Measurements from ENCODE around the gene AHNAK.
"Not testable (repeated sequence)": the region's sequence is repeated elsewhere in the genome, so short reads cannot be mapped to it uniquely, and the experiment has no call there.

Gene AHNAK

DNA sequence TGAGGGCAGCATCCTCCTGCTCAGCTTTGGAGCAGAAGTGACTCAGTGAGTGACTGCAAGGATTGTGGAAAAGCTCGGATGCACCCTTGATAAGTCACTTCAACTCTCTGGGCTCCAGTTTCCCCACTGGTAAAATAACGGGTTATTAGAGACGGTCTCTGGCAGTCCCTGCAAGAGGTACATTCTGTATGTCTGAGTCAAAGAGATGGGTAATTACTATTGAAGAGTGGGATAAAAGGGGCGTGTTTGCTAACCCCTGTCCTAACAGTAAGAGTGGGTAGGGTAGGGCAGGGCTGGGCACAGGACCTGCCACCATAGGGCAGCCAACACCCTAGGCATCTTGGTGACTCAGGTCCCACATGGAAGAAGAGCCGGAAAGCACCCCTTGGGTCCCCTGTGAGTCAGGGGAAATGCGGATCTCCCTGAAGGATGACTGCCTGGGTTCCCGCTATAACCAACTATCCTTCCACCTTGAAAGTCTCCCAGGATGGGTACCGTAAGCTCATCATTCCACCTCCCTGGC lies 7.3 kb upstream of the AHNAK start:
- DNase-seq (ENCODE audit: low read depth in 3 of 3) = no peak

DNA sequence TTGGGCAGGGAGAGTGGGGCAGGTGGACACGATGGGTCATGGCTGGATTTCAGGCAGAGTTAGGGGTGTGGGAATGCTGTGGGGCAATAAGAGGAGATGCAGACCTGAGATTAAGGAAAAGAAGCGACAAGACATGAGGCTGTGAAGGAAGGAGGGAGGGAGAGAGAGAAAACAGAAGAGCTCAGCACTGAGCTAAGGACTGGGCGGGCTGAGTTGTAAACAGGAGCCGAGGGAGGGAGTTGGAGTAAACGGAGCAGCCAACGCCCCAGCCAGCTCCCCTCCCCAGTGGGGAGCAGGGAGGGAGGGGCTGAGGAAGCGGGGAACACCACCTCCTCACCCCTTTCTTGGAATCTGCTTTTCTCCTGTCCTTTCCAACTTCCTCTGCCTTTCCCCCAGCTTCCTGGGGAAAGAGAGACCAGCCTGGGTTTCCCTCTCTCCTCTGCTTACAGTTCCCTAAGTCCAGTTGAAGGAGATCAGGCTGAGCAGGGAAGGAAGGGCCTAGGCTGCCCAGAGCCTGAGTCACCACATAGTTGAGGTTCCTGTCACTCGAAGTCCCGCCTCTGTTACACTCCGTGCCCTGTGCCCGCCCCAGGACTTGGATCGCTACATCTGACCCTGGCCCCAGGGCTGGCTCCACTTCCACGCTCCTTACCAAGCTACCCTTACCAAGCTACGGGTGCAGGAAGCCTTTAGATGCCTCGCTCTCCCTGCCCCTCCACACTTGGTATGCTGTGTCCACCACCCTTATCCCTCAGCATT lies 6.7 kb upstream of the AHNAK start:
- no peak for DNase-seq (ENCODE audit: low read depth in 3 of 3)

DNA sequence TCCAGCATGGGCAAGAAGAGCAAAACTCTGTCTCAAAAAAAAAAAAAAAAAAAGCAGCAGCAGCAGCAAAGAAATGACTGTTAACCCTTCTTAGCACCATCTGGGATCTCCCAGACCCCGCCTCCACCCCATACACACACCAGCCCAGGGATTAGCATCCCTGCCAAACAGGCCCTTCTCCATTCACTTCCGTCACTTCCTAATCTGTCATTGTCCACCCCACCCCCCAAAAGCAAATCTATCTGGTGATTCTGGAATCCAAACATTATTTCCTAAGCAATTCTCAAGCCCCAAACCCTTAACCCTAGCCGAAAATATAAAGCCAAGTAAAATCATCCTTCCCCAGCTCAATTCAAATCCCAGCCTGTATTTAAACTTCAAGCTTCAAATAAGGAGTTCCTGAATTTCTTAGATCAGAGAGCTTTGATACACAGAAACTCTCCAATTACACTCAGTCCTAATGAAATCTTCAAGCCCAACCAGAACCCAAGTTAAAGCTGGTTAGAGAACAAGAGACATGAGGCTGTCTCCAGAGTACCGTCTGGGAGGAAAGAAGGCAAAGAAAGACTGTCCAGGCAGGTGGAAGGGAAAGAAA lies 6.0 kb upstream of the AHNAK start:
- DNase-seq (ENCODE audit: low read depth in 3 of 3) = no peak

DNA sequence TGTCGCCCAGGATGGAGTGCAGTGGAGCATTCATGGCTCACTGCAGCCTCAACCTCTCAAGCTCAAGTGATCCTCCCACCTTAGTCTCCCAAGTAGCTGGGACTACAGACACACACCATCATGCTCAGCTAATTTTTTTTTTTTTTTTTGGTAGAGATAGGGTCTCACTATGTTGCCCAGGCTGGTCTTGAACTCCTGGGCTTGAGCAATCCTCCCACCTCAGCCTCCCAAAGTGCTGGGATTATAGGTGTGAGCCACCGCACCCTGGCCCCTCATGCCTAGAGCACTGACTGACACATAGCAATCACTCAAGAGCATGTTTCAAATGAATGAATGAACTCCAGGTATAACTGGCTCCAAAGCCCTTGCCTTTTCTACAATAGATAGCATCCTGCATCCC lies 3.9 kb upstream of the AHNAK start:
- DNase-seq (ENCODE audit: low read depth in 3 of 3) = not testable (repeated sequence)

- DNase-seq (ENCODE audit: low read depth in 3 of 3) = no peak
These were observed 2.1 kb upstream of the AHNAK start for GRCh38 chr11:62548545-62549335.

DNA sequence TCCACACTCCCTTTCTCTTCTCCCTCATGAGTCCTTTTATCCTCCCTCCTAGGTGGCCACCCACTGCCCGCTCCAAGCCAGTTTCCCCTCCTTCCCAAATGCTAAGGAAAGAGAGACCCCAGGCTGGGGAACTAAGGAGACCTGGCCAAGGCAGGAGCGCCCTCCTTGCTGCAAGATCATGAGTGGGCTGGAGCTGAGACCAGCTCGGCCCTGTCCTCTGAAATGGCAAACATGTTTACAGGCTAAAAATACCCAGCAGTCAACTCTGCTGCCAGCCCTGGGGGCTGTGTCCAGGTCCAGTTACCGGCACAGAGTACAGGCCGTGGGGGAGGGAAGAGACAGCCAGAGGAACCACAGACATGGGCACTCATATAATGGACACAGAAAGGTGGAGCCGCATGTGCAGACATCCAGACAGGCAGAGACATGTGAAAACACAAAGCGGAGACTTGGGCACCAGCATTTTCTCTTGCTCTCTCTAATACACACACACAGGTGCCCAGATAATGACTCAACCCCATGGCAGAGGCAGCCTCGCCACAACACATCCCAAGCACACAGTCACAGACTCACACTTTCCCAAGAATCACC lies 1.2 kb upstream of the AHNAK start:
- no peak for DNase-seq (ENCODE audit: low read depth in 3 of 3)

DNA sequence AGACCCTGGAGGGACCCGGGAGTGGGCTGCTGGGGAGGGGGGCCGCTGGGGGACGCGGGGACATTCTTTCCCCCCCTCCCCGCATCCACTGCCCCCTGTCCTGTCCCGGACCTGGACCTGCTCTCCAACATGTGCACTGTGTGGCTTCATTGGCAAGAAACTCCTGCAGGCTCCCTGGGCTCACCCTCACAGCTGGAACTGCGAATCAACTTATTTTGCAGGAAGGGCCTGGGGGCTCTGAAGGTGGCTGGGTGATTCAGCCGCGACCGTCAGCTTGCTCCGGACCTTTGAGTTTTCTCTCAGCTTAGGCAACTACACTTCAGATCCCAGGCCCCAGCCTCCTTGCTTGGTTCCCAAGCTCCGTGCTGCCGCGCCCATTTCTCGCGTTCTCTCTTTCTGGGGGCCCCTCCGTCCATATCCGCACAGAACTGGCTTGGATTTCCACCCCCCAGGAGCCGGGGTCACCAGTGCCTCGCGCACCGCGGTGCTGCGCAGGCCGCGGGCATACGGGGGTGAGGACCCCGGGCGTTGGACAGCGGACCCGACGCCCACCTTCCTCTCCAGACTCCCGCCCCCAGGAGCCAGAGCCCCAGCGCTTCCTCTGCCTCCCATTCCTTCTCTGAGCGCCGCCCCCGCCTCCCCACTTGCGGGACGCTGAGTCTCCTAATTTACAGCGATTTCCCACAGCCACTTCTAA lies 471 bp upstream of the AHNAK start:
- DNase-seq (ENCODE audit: low read depth in 3 of 3) = no peak

GRCh38 chr11:62545437-62546243 lies 966 bp downstream of the AHNAK start:
- DNase-seq (ENCODE audit: low read depth in 3 of 3) = peak in 1 of 3 experiments; percentile 69

DNA sequence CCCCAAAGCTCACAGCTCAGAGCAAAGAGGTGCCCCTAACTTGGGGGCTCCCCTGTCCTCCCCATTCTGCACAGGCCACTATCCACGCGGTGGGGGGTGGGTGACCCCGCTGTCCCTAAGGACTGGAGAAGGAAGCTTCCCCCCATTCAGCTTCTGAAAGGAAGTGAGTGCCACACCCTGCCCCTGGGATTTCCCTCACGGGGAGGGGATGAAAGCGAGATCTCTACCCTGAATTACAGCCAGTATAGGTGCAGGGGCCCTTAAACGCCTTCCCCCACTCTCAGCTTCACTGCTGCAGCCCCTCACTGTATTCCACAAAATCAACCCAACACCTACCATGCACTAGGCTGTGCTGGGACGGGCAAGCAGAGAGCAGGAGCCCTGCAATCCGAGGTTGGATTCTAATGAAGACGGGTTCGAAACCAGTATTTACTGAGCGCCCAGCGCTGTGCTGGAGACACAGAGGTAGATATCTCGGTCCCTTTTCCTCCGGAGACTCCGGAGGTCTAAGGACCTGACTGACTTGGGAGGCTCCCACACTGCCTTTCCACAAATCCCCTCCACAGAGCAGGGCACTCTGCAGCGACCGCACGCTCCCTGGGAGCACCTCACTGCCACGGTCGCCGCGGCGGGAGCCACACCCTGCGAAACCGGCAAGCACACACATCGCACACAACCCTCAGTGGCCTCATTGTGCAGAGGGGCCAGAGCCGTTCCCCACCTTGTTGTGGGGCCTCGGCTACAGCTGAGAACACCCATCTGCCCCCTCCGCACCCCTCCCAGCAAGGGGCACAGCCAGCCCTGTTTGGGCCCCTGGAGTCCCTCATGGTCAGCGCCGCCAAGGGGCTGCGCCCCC lies 1.8 kb downstream of the AHNAK start:
- peak in 1 of 3 experiments; percentile 29 for DNase-seq (ENCODE audit: low read depth in 3 of 3)

DNA sequence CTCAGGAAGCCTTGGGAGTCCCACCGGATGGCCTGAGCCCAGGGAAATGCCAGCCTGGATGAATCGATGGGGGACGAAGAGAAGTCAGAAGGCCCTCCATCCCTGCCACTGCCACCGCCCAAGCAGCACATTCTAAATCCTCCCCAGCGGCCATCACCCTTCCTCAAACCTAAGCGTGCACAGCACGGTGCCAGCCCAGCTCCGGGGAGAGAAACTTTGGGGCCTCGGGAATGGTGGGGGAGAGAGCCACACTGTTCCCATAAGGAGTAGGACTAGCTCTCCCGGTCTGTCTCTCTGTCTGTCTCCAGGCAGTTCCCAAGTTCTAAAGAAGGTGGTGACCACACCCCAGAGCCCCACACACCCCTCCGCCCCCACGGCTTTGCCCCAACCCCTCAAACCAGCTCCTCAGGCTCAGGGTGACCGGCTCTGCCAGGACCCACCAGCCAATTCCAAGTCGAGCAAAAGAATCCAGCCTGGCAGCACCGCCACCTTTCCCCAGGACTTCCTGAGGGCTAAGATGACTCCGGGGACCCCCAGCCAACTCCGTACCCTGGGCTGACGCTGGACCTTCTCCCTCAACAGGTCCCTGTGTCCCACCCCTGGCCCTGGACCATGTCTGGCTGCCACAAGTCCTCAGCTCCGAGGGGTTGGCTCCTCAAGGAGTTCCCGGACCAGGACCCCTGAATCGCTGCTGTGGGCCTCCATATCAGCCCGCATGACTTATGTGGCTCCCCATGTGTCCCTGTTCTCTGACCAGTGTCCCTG lies 2.7 kb downstream of the AHNAK start:
- no peak for DNase-seq (ENCODE audit: low read depth in 3 of 3)

DNA sequence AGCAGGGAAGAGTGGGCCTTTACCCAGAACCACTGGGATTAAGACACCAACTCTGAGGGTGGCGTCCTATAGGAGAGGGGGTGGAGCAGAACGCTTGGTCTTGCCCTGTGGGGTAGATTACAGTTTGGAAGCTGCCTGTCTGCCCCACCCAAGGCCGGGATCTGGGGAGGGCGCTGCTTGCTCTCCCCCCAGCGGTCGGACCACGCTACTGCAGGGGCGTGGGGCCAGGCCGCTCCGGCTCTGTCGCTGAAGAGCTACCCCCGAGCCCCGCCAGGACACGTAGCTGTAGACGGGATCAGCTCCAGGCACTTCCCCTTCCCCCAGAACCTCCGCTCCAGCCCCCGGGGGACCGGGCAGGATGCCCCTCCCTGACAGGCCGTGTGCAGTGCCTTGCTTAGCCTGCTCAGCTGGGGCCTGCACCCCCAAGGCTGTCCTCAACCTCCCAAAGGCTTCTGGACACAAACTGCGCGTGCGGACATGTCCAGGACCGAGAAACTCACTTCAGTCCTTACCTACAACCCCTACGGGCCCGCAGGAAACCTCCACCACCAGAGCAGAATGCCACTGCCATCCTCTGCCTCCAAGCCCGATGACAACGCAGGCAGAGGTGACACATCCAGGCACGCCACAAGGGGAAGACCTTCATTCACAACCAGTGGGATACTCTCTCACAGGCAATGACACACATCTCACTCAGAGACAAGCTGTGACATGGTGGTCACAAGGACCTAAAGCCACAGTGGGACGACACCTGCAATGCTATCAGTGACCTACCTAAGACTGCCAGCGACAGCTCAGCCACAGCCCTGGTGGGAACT lies 3.6 kb downstream of the AHNAK start:
- peak; percentile 54 to 75 (median 58) for DNase-seq (ENCODE audit: low read depth in 3 of 3)

DNA sequence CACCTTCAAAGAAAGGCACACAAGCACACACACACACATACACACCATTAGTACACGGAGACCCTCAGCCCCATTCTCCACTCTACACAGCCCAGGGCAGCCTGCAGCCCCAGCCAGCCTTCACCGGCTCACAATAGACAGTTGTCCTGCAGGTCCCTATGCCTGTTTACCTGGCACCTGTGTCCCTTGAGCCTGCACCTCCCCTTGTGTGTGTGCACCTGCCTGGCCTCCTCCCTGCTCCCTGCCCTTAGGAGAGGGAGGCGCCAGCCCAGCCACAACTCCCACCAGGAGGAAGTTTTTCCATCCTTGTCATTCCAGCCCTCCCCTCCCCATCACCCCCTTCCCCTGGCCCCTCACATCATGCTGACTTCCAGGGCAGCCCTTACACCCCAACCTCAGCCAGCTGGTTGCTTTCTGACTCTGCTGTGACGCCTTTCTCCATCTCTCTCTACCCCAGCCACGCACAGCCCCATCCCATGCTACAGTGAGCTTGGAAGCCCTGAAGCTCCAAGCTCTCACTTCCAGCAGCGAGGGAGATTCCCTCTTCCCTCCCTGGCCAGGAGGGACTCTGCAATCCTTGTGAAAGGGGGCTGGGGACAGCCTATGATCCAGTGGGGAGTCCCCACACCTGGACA lies 4.4 kb downstream of the AHNAK start:
- no peak for DNase-seq (ENCODE audit: low read depth in 3 of 3)

GRCh38 chr11:62540804-62541701 lies 5.6 kb downstream of the AHNAK start:
- DNase-seq (ENCODE audit: low read depth in 3 of 3) = peak in 1 of 3 experiments; percentile 35

GRCh38 chr11:62539238-62539925 lies 7.2 kb downstream of the AHNAK start:
- DNase-seq (ENCODE audit: low read depth in 3 of 3) = peak in 1 of 3 experiments; percentile 61

DNA sequence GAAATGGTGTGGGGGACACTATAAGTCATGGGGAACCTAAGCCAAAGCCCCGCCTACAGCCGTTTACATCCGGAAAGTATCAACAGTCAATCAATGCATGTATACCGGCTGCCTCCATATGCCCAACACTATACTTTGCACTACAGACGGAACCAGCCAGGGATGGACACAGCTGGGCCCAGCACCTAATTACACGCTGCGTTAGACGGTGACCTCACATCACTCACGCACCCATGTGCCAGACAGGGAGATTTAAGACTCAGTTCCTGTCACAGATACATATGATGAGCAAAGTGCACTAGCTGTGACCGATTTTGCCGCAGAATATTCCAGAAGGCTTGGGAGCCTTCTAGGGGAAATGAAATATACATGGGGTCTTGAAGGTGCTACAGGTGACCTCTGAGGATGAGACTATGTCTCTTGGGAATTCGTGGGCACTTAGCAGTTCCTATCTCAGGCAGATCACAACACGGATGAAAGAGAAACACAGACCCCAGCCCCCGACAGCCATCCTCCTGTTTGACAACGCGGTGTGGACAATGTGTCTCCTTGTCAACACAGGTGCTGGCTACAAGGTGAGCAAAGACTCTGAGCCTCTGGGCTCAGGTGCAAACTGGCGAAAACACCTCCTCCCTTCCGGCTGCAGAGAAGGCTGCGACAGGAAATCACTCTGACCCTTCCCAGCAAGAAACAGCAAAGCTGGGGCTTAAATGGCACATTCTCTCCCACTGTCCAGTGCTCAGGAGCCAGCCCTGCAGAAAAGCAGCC lies 8.0 kb downstream of the AHNAK start:
- DNase-seq (ENCODE audit: low read depth in 3 of 3) = no peak

Data from stimulated activated CD4-positive, alpha-beta T cell treated with anti-CD3 and anti-CD28 coated beads, TNF-alpha, amount 100 ng/mL, for 24 hours (primary cell).